HEK293 (cell line): Measurements from ENCODE around the gene FAF2.

ENCODE experiments used
- CTCF ChIA-PET: fragments of 350-600 bp; formaldehyde crosslinking; extraction: SDS; loops from one replicate; lab custom pipeline; 2021; ENCODE audit warnings: antibody characterized with exemption; lab: Yijun Ruan, JAX
- POLR2A ChIA-PET: fragments of 300-600 bp; formaldehyde crosslinking; extraction: SDS; loops from one replicate; lab custom pipeline; 2020; ENCODE audit warnings: antibody characterized with exemption, inconsistent platforms; lab: Yijun Ruan, JAX
- H3K27ac ChIP-seq: fragments of 200-500 bp; sonication (Bioruptor generic); 2 replicates; pipeline ENCODE4 v1.5.1; 2014; ENCODE audit warnings: low read depth, low read length, control low read depth, inconsistent platforms; ENCODE audit errors: extremely low read depth
- H3K36me3 ChIP-seq, 2 experiments: fragments of 200-500 bp in 1 of 2; sonication (Bioruptor generic) in 1 of 2; 1 replicate in 1 of 2; 2 replicates in 1 of 2; pipeline ENCODE4 v1.5.1; 2014 to 2017; ENCODE audit warnings: inconsistent platforms in 2 of 2, low read length in 2 of 2; ENCODE audit not compliant: control insufficient read depth in 2 of 2, insufficient read depth in 1 of 2
- H3K4me1 ChIP-seq: fragments of 200-500 bp; sonication (Bioruptor generic); 2 replicates; pipeline ENCODE4 v1.5.1; 2014; ENCODE audit warnings: mild to moderate bottlenecking, low read length, inconsistent platforms; ENCODE audit not compliant: control insufficient read depth, insufficient read depth
- H3K4me3 ChIP-seq: 2 replicates; pipeline ENCODE4 v1.5.1; 2011; ENCODE audit warnings: low read depth, mild to moderate bottlenecking, control low read depth, low read length, moderate library complexity
- H3K9me3 ChIP-seq: fragments of 200-500 bp; sonication (Bioruptor generic); 2 replicates; pipeline ENCODE4 v1.5.1; 2014; ENCODE audit warnings: low read depth, low read length, inconsistent platforms; ENCODE audit not compliant: control insufficient read depth, insufficient read depth
- EGR2 ChIP-seq: fragments of 450-650 bp; formaldehyde crosslinking; IDR thresholded peaks from 2 replicates; pipeline ENCODE4 v1.5.1; 2016; ENCODE audit warnings: low read depth, missing biosample characterization, missing genetic modification characterization
- GLIS1 ChIP-seq: fragments of 450-650 bp; formaldehyde crosslinking; IDR thresholded peaks from 2 replicates; pipeline ENCODE4 v1.5.1; 2016; ENCODE audit warnings: missing biosample characterization, missing genetic modification characterization
- KLF7 ChIP-seq: fragments of 450-650 bp; formaldehyde crosslinking; IDR thresholded peaks from 2 replicates; pipeline ENCODE4 v1.5.1; 2016; ENCODE audit warnings: missing biosample characterization, missing genetic modification characterization, borderline replicate concordance
- PATZ1 ChIP-seq: fragments of 450-650 bp; formaldehyde crosslinking; IDR thresholded peaks from 2 replicates; pipeline ENCODE4 v1.5.1; 2016; ENCODE audit warnings: missing biosample characterization, missing genetic modification characterization
- RBAK ChIP-seq: fragments of 450-650 bp; formaldehyde crosslinking; IDR thresholded peaks from 2 replicates; pipeline ENCODE4 v1.5.1; 2016; ENCODE audit warnings: missing biosample characterization, missing genetic modification characterization
- WT1 ChIP-seq: fragments of 450-650 bp; formaldehyde crosslinking; IDR thresholded peaks from 2 replicates; pipeline ENCODE4 v1.5.1; 2016; ENCODE audit warnings: missing biosample characterization, missing genetic modification characterization
- ZBTB26 ChIP-seq: fragments of 450-650 bp; formaldehyde crosslinking; optimal IDR thresholded peaks from 2 replicates; pipeline ENCODE3; 2016; ENCODE audit warnings: missing biosample characterization, mild to moderate bottlenecking, missing genetic modification characterization
- ZNF404 ChIP-seq: fragments of 450-650 bp; formaldehyde crosslinking; IDR thresholded peaks from 2 replicates; pipeline ENCODE4 v1.5.1; 2017; ENCODE audit warnings: missing biosample characterization, missing genetic modification characterization
- ZNF639 ChIP-seq: fragments of 450-650 bp; formaldehyde crosslinking; IDR thresholded peaks from 2 replicates; pipeline ENCODE4 v1.5.1; 2016; ENCODE audit warnings: missing biosample characterization, missing genetic modification characterization
- ZNF776 ChIP-seq: fragments of 450-650 bp; formaldehyde crosslinking; IDR thresholded peaks from 2 replicates; pipeline ENCODE4 v1.5.0; 2017; ENCODE audit warnings: missing biosample characterization, missing genetic modification characterization, borderline replicate concordance
- ZNF830 ChIP-seq: fragments of 450-650 bp; IDR thresholded peaks from 2 replicates; pipeline ENCODE4 v1.5.0; 2018; ENCODE audit warnings: missing biosample characterization, missing genetic modification characterization, low read depth, mild to moderate bottlenecking, moderate library complexity
- ZSCAN4 ChIP-seq: fragments of 450-650 bp; formaldehyde crosslinking; IDR thresholded peaks from 2 replicates; pipeline ENCODE4 v1.5.1; 2017; ENCODE audit warnings: missing biosample characterization, missing genetic modification characterization
- ZXDB ChIP-seq: fragments of 450-650 bp; formaldehyde crosslinking; IDR thresholded peaks from 2 replicates; pipeline ENCODE4 v1.5.1; 2016; ENCODE audit warnings: missing biosample characterization, missing genetic modification characterization

The FAF2 gene

GRCh38 chr5:176530983-176531901, 83.1 kb downstream of the FAF2 start (continued):
- peak; percentile 92 for TF ChIP-seq EGR2 (tag by site-specific recombination)
- TF ChIP-seq PATZ1 (tag by site-specific recombination) = peak; percentile 49; the same call in 1 of the 2 replicates

GRCh38 chr5:176531902-176532493, 83.8 kb downstream of the FAF2 start:
- 0 out of 2 replicates have a peak, but pooled peaks cover 6% of the 10 kb centered on the region for H3K4me1 ChIP-seq
- ChIA-PET POLR2A (no interaction called here), CTCF (interaction anchor here (1.1 kb wide), 1 partner anchor 38 kb away, joined by 3 read pairs; no protein-coding TSS in a partner anchor)
- no peak overlapping the region for H3K4me3 ChIP-seq
- no peak for TF ChIP-seq PATZ1 (tag by site-specific recombination)
- TF ChIP-seq ZNF830 (tag by site-specific recombination) = no peak
- TF ChIP-seq ZSCAN4 (tag by site-specific recombination) = no peak
- no peak for TF ChIP-seq ZBTB26 (tag by site-specific recombination)
- TF ChIP-seq RBAK (tag by site-specific recombination) = no peak
- no peak for TF ChIP-seq KLF7 (tag by site-specific recombination)
- TF ChIP-seq ZNF639 = no peak
- no peak for TF ChIP-seq ZNF404 (tag by site-specific recombination)
- TF ChIP-seq ZXDB (tag by site-specific recombination) = no peak
- TF ChIP-seq WT1 (tag by site-specific recombination) = no peak
- TF ChIP-seq ZNF776 = no peak
- TF ChIP-seq GLIS1 (tag by site-specific recombination) = no peak
- H3K9me3 ChIP-seq = no peaks in the 10 kb centered on the region
- no peak overlapping the region for H3K27ac ChIP-seq
- H3K36me3 ChIP-seq = peaks cover 0 to 52% of the 10 kb centered on the region in 2 experiments; a peak in 1 of 3 replicates
